ENCODE measurements around the gene DKC1. TPM values are rescaled to one million over a fixed set of nuclear protein-coding genes. Genes with fewer than 3 reads are reported as not detected.

The DKC1 gene
- total RNA-seq, 4 donors from 2014 or later: 22.8 to 128 (median 39.0) TPM

GRCh38 chrX:154750301-154751202 lies 12.1 kb upstream of the DKC1 start, which contains the start of gene GAB3:
GAB3 (minus strand) TSS chrX:154751077; CDS start chrX:154751025, 52 bp downstream.
- DNase-seq: peak; percentile 48 to 66 (median 54)
- no peaks in the 10 kb centered on the region for H3K4me1 ChIP-seq
- H3K36me3 ChIP-seq: no peaks in the 10 kb centered on the region
- peak within 1 kb of the TSS; percentile 49 to 60 (median 54) for H3K4me3 ChIP-seq
- H3K27ac ChIP-seq: peak within 1 kb of the TSS; percentile 73 to 78 (median 78)
- no peaks in the 10 kb centered on the region for H3K9me3 ChIP-seq
- TF ChIP-seq POLR2A (IDR thresholded peaks at IDR 0.05) (no peak), CTCF (IDR thresholded peaks at IDR 0.05) (no peak)
- H3K27me3 ChIP-seq: no peaks in the 10 kb centered on the region

GRCh38 chrX:154751203-154751668 lies 11.4 kb upstream of the DKC1 start:
- peak overlapping the region; percentile 73 to 78 (median 78) for H3K27ac ChIP-seq
- no peaks in the 10 kb centered on the region for H3K36me3 ChIP-seq
- TF ChIP-seq POLR2A (IDR thresholded peaks at IDR 0.05): no peak
- no peaks in the 10 kb centered on the region for H3K9me3 ChIP-seq
- H3K4me3 ChIP-seq: peak overlapping the region; percentile 49 to 60 (median 54)
- H3K4me1 ChIP-seq: no peaks in the 10 kb centered on the region
- no peaks in the 10 kb centered on the region for H3K27me3 ChIP-seq
- no peak for DNase-seq

GRCh38 chrX:154751669-154752271 lies 10.9 kb upstream of the DKC1 start:
- TF ChIP-seq CTCF (IDR thresholded peaks at IDR 0.05): no peak
- TF ChIP-seq POLR2A (IDR thresholded peaks at IDR 0.05): no peak
- no peaks in the 10 kb centered on the region for H3K27me3 ChIP-seq
- H3K9me3 ChIP-seq: no peaks in the 10 kb centered on the region
- H3K4me3 ChIP-seq: no peak overlapping the region
- H3K4me1 ChIP-seq: no peaks in the 10 kb centered on the region
- DNase-seq: no peak
- peak overlapping the region; percentile 73 to 78 (median 78) for H3K27ac ChIP-seq
- H3K36me3 ChIP-seq: no peaks in the 10 kb centered on the region

- no peak for DNase-seq
- H3K27me3 ChIP-seq: no peaks in the 10 kb centered on the region
Observed at GRCh38 chrX:154758696-154759095, 4.0 kb upstream of the DKC1 start.

GRCh38 chrX:154761977-154762536 lies 607 bp upstream of the DKC1 start:
- peaks cover 0 to 9% (median 0%) of the 10 kb centered on the region in 3 donors for H3K36me3 ChIP-seq
- H3K27ac ChIP-seq: peak overlapping the region; percentile 70 to 80 (median 78)
- H3K27me3 ChIP-seq: no peaks in the 10 kb centered on the region
- H3K4me1 ChIP-seq: peaks cover 0 to 8% (median 0%) of the 10 kb centered on the region in 4 donors
- peak overlapping the region; percentile 57 to 81 (median 64) for H3K4me3 ChIP-seq
- DNase-seq: no peak
- TF ChIP-seq CTCF (IDR thresholded peaks at IDR 0.05): no peak
- no peak for TF ChIP-seq POLR2A (IDR thresholded peaks at IDR 0.05)
- no peaks in the 10 kb centered on the region for H3K9me3 ChIP-seq

More at GRCh38 chrX:154758696-154759095, 4.0 kb upstream of the DKC1 start:
- Histone ChIP-seq H3K4me1 (peaks cover 0 to 2% (median 0%) of the 10 kb centered on the region in 4 donors), H3K9me3 (no peaks in the 10 kb centered on the region), H3K27ac (no peak overlapping the region), H3K36me3 (no peaks in the 10 kb centered on the region), H3K4me3 (no peak overlapping the region)
- no peak for TF ChIP-seq CTCF (IDR thresholded peaks at IDR 0.05)
- TF ChIP-seq POLR2A (IDR thresholded peaks at IDR 0.05): no peak

Measured in Peyer's patch (tissue), 4 donors.